ENCODE measurements around the gene TMSB15B. TPM values are rescaled to one million over a fixed set of nuclear protein-coding genes. Genes with fewer than 3 reads are reported as not detected.
"Not testable (repeated sequence)": the region's sequence is repeated elsewhere in the genome, so short reads cannot be mapped to it uniquely, and the experiment has no call there.

TMSB15B gene
- total RNA-seq, 1 donor from 2014 or later = 0.43 TPM

DNA sequence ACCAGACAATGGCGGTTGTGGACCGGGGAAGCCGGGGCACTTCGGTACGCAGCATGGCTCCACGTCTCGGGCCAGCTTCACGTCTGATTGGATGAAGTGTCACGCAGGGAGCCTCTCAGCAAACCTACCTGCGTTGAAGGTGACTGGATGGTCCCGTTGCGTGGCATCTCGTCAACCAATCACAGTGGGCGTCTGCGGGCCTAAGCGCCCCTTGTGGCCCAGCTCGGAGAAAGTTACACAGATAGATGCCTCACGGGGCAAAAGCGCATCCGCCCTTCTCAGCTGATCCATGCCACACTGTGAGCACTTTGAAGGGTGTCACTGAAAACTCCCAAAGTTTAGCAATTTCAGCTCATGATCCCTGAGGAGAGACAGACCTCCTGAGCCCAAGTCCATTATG lies 51.2 kb downstream of the TMSB15B start, which contains the start of gene H2BW1:
Gene H2BW1 (minus strand): TSS at position 103 of the 400 bp plus-strand sequence. CDS start 132 bp downstream, outside the sequence.
- intact Hi-C loops (cut with DNase I) = no loop called here

DNA sequence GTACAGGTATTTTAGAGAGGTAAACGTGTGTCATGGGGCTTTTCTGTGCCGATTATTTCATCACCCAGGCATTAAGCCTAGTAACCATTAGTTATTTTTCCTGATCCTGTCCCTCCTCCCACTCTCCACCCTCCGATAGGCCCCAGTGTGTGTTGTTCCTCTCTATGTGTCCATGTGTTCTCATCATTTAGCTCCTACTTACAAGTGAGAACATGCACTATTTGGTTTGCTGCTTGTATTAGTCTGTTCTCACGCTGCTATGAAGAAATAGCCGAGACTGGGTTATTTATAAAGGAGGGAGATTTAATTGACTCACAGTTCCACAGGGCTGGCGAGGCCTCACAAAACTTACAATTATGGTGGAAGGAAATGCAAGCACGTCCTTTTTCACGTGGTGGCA lies 53.1 kb downstream of the TMSB15B start:
- ATAC-seq (ENCODE audit: poor library complexity); intact Hi-C loops (cut with DNase I); DNase-seq: not testable (repeated sequence)

More for the DNA sequence above, 51.2 kb downstream of the TMSB15B start, which contains the start of gene H2BW1:
- ATAC-seq (ENCODE audit: poor library complexity) = no peak
- DNase-seq = no peak

Other genes with a start within 250 kb of the TMSB15B start
- 10.0 TPM for gene PLP1, start 185.8 kb upstream of the TMSB15B start, total RNA-seq
- gene RAB9B, start 130.4 kb upstream of the TMSB15B start, total RNA-seq = 28.0 TPM
- gene H2BW1, start 51.1 kb downstream of the TMSB15B start, total RNA-seq = not detected
- not detected for gene H2BW2, start 77.3 kb downstream of the TMSB15B start, total RNA-seq
- 0.48 TPM for gene TMSB15C, start 113.6 kb downstream of the TMSB15B start, total RNA-seq
- gene ZCCHC18, start 149.9 kb downstream of the TMSB15B start, total RNA-seq = 0.65 TPM
- gene SLC25A53, start 194.4 kb downstream of the TMSB15B start, total RNA-seq = 11.9 TPM
- 9.0 TPM for gene FAM199X, start 203.8 kb downstream of the TMSB15B start, total RNA-seq